Epithelial cell of proximal tubule (primary cell): ENCODE results near the gene NPIPB8. TPM values are rescaled to one million over a fixed set of nuclear protein-coding genes. Genes with fewer than 3 reads are reported as not detected.
"Not testable (repeated sequence)": the region's sequence is repeated elsewhere in the genome, so short reads cannot be mapped to it uniquely, and the experiment has no call there.

ENCODE experiments used
- DNase-seq: peaks from one replicate; pipeline ENCODE4 v3.0.0-alpha.2; 2011; ENCODE audit warnings: low read depth
- H3K4me3 ChIP-seq: 2 replicates; pipeline ENCODE4 v1.5.1; 2011; ENCODE audit warnings: low read depth, mild to moderate bottlenecking, low read length
- total RNA-seq: library from RNA; depleted of rRNA; stranded (reverse); fragments of >200 nt; gene quantifications from 2 replicates; pipeline ENCODE4 v1.2.3, GENCODE V29; 2015
- TF ChIP-seq, protein P1 (sequence below): conservative IDR thresholded peaks from 2 replicates; pipeline ENCODE4 v1.5.1; 2012; ENCODE audit warnings: low read depth, mild to moderate bottlenecking, low read length

NPIPB8 gene
- total RNA-seq = not detected in 2 replicates

DNA sequence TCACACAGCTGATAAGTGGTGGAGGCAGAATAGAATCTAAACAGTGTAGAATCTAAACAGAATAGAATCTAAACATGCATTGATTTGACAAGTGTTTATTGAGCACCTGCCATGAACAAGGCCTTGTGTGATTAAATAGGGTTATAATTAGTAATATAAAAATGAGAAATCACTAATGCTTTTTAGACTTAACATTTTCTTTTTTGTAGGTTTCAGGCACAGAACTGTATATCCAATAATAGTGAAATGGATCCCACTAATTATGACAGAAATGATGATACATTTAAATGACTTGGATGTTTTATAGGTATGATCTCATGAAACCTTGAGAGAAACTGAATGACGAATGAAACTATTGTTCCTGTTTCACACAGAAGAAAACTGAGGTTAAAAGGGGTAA lies at the start of gene NPIPB8:
Gene NPIPB8, plus strand, starts transcription at position 301 of the 400 bp plus-strand sequence. CDS start 296 bp downstream, outside the sequence.
- H3K4me3 ChIP-seq, DNase-seq: not testable (repeated sequence)

DNA sequence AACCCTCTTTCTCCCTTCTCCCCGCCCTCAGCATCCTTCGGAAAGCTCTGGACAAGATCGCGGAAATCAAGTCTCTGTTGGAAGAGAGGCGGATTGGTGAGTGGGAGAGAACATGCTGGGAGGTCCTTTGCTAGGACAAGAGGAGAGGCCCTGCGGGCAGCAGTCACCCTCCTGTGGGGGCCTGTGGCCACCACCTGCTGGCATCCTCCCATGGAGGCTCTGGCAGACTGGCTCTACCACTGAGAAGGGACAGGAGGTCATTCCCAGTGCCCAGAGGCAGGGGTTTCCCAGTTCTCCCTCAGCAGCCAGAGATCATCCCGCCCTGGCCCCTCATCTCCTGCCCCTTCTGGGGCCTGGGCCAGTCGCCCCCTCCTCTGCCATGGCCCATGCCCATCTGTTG lies 48.8 kb upstream of the NPIPB8 start:
- TF ChIP-seq, protein P1, sequence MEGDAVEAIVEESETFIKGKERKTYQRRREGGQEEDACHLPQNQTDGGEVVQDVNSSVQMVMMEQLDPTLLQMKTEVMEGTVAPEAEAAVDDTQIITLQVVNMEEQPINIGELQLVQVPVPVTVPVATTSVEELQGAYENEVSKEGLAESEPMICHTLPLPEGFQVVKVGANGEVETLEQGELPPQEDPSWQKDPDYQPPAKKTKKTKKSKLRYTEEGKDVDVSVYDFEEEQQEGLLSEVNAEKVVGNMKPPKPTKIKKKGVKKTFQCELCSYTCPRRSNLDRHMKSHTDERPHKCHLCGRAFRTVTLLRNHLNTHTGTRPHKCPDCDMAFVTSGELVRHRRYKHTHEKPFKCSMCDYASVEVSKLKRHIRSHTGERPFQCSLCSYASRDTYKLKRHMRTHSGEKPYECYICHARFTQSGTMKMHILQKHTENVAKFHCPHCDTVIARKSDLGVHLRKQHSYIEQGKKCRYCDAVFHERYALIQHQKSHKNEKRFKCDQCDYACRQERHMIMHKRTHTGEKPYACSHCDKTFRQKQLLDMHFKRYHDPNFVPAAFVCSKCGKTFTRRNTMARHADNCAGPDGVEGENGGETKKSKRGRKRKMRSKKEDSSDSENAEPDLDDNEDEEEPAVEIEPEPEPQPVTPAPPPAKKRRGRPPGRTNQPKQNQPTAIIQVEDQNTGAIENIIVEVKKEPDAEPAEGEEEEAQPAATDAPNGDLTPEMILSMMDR = no peak
- H3K4me3 ChIP-seq = no peak overlapping the region
- no peak for DNase-seq

DNA sequence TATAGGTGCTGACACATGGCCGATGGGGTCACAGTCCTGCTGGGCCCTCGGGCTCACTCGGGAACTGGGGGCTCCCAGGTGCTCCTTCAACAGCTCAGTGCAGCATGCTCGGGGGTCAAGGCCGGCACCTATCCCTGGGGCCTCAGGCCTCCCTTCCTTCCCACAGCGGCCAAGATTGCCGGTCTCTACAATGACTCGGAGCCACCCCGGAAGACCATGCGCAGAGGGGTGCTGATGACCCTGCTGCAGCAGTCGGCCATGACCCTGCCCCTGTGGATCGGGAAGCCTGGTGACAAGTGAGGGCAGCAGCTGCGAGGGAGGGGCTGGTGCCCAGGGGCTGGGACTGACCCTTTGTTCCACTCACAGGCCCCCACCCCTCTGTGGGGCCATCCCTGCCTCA lies 47.9 kb upstream of the NPIPB8 start:
- H3K4me3 ChIP-seq = no peak overlapping the region
- TF ChIP-seq, protein P1 = no peak
- no peak for DNase-seq

DNA sequence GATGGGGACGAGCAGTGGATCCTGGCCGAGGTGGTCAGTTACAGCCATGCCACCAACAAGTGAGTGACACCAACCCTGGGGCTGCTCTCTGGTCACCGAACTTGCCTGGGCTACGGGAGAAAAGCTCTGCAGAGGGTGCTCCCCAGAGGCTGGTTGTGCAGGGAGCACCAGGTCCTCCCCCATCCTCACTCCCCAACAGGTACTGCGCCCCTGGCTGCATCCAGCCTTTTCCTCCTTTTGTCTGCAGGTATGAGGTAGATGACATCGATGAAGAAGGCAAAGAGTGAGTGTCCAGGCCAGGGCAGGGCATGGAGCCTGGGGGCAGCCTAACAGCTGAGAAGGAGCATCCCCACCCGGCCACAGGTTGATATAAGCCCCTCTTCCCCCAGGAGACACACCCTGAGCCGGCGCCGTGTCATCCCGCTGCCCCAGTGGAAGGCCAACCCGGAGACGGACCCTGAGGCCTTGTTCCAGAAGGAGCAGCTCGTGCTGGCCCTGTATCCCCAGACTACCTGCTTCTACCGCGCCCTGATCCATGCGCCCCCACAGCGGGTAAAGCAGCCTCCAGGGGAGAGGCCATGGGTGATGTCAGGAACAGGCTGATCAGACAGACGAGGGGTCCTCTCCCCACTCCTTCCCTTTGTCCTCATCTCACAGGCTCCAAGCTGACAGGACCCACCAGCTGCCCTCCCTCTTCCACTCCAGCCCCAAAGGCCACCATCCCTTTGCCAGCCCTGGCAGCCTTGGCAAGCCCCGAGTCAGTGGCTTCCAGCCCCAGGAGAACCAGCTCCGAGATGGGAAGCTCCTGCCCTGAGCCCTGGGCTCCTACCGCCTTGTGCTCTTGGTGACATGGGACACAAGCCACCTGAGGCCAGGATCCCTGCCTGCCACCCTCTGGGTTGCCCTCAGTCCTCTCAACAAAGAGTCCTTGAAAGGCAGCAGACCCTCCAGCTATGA lies 47.2 kb upstream of the NPIPB8 start:
- DNase-seq = no peak
- no peak overlapping the region for H3K4me3 ChIP-seq
- TF ChIP-seq, protein P1 = no peak

DNA sequence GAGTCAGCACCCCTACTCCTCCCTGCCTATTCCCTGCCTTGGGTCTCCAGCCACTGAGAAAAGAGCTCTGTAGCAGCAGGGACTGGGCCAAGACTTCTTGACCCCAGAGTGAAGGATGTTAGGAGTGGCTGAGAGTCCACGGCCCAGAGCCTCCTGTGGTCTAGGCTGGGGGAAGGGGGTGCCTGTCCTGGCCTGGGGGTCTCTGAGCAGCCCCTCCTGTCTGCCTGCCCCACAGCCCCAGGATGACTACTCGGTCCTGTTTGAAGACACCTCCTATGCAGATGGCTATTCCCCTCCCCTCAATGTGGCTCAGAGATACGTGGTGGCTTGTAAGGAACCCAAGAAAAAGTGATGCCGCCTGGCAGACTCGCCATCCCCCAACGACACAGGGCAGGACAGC lies 46.5 kb upstream of the NPIPB8 start:
- DNase-seq = no peak
- H3K4me3 ChIP-seq = no peak overlapping the region
- TF ChIP-seq, protein P1 = no peak

DNA sequence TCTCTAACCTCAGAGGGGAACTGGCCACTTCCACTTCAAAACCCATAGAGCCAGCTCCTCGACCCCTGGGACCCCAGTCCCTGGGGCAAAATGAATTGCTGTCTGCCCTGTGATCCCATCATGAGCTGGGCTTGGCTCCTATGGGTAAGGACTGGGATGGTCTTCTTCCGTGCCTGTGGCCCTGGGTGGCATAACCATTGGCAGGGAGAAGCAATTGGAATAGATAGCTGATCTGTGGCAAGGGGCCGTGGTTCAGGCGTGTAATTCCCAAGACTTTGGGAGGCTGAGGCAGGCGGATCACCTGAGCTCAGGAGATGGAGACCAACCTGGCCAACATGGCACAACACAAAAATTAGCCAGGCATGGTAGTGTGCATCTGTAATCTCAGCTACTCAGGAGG lies 45.4 kb upstream of the NPIPB8 start:
- H3K4me3 ChIP-seq = no peak overlapping the region
- TF ChIP-seq, protein P1 = no peak

DNA sequence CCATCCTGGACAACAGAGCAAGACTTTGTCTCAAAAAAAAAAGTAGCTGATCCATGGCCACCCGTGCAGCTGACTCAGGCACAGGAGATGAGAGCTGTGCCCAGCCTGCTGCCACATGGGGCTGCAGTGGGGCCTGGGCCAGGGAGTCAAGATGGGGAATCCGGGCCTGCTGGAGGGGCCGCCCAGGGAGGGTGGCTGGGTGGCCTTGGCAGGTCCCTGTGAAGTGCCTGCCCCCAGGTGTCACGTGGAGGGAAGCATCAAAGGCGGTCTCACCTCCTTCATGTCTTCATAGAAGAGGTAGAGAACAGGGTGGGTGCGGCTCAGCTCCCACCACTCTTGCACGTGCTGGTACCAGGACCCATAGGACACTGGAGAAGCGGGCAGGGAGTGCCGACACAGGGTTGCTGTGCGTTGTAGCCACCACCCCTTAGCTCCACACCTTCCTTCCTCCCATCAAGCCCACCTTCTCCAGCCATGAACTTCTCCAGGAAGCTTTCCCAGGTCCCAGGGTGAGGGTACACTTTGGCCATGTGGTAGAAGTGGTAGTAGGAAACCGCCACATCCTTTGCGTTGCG lies 44.8 kb upstream of the NPIPB8 start:
- no peak overlapping the region for H3K4me3 ChIP-seq
- no peak for DNase-seq
- TF ChIP-seq, protein P1 = no peak

More for the DNA sequence above, 45.4 kb upstream of the NPIPB8 start:
- no peak for DNase-seq

DNA sequence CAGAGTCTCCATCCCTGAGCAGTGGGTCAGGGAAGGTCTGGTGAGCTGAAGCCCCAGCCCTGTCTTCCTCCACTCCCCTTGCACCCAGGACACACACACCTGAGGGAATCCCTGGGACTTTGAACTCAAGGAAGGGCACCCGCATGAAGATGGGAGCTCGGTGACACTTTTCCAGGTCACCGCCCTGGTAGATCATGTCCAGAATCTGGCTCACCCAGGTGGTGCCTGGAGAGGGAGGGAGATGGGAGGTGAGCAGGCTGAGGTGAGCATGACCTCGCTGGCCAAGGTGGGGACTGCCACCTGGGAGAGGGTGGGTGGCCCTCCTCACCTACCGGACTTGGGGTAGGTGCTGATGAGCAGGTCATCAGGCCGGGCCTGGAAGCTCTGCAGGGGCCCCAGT lies 42.4 kb upstream of the NPIPB8 start:
- DNase-seq = not testable (repeated sequence)

More for the DNA sequence above, 42.4 kb upstream of the NPIPB8 start:
- H3K4me3 ChIP-seq = not testable (repeated sequence)
